Activated CD4-positive, alpha-beta memory T cell treated with anti-CD3 and anti-CD28 coated beads, Interleukin-2, amount 10 ng/mL, durations not matched to agents 7 days and 5 days (primary cell): ENCODE results near the gene FAM43B. TPM values are rescaled to one million over a fixed set of nuclear protein-coding genes. Genes with fewer than 3 reads are reported as not detected.

ENCODE experiments used
- CTCF ChIA-PET: fragments of 350-600 bp; sonication (Branson Sonifier 250); formaldehyde crosslinking; loops from one replicate; lab custom pipeline; 2021; ENCODE audit warnings: antibody characterized with exemption, inconsistent platforms; lab: Charles Lee
- POLR2A ChIA-PET: fragments of 350-600 bp; sonication (Branson Sonifier 250); formaldehyde crosslinking; loops from one replicate; lab custom pipeline; 2021; ENCODE audit warnings: antibody characterized with exemption; lab: Charles Lee
- DNase-seq: peaks from one replicate; pipeline ENCODE4 v3.0.0-alpha.2; 2020
- H3K27ac Mint-ChIP-seq: one replicate; pipeline ENCODE4 v1.8.0; 2021; ENCODE audit warnings: mild to moderate bottlenecking, mixed read lengths
- H3K27me3 Mint-ChIP-seq: one replicate; pipeline ENCODE4 v1.8.0; 2021; ENCODE audit warnings: mixed read lengths
- H3K36me3 Mint-ChIP-seq: one replicate; pipeline ENCODE4 v1.8.0; 2021; ENCODE audit warnings: low read depth, mixed read lengths
- H3K4me1 Mint-ChIP-seq: one replicate; pipeline ENCODE4 v1.8.0; 2021; ENCODE audit warnings: mixed read lengths
- H3K4me3 Mint-ChIP-seq: one replicate; pipeline ENCODE4 v1.8.0; 2021; ENCODE audit warnings: mild to moderate bottlenecking, mixed read lengths
- H3K9me3 Mint-ChIP-seq: one replicate; pipeline ENCODE4 v1.8.0; 2021; ENCODE audit warnings: mixed read lengths
- total RNA-seq, 2 experiments: library from RNA; stranded (reverse); gene quantifications; one replicate each; pipeline ENCODE4 v1.2.3, GENCODE V29; 2021

The FAM43B gene
- total RNA-seq, 2 experiments from 2014 or later = not detected

GRCh38 chr1:20530306-20530705 is 22.1 kb upstream of the FAM43B start:
- no peak overlapping the region for H3K27ac Mint-ChIP-seq
- no peaks in the 10 kb centered on the region for H3K36me3 Mint-ChIP-seq
- POLR2A ChIA-PET = no interaction called here
- H3K4me3 Mint-ChIP-seq = no peak overlapping the region
- H3K9me3 Mint-ChIP-seq = no peaks in the 10 kb centered on the region
- H3K4me1 Mint-ChIP-seq = no peaks in the 10 kb centered on the region
- DNase-seq = no peak
- H3K27me3 Mint-ChIP-seq = peaks cover 62% of the 10 kb centered on the region
- CTCF ChIA-PET = no interaction called here

- Mint-ChIP-seq H3K9me3 (no peaks in the 10 kb centered on the region), H3K4me1 (no peaks in the 10 kb centered on the region), H3K4me3 (no peak overlapping the region), H3K27ac (no peak overlapping the region), H3K36me3 (no peaks in the 10 kb centered on the region), H3K27me3 (peaks cover 64% of the 10 kb centered on the region)
- DNase-seq = no peak
- POLR2A ChIA-PET = no interaction called here
- CTCF ChIA-PET = no interaction called here
These were observed 21.5 kb upstream of the FAM43B start for GRCh38 chr1:20530901-20531300.

- no peak for DNase-seq
- ChIA-PET POLR2A (no interaction called here), CTCF (interaction anchor here (1.9 kb wide), 1 partner anchor 10 kb away, joined by 6 read pairs; no protein-coding TSS in a partner anchor)
- peaks cover 59% of the 10 kb centered on the region for H3K27me3 Mint-ChIP-seq
- no peak overlapping the region for H3K4me3 Mint-ChIP-seq
- H3K36me3 Mint-ChIP-seq = no peaks in the 10 kb centered on the region
- no peak overlapping the region for H3K27ac Mint-ChIP-seq
- H3K4me1 Mint-ChIP-seq = no peaks in the 10 kb centered on the region
- H3K9me3 Mint-ChIP-seq = no peaks in the 10 kb centered on the region
These were observed 18.7 kb upstream of the FAM43B start for GRCh38 chr1:20533635-20534034.

GRCh38 chr1:20534659-20535417 is 17.5 kb upstream of the FAM43B start:
- Mint-ChIP-seq H3K27ac (no peak overlapping the region), H3K4me1 (no peaks in the 10 kb centered on the region), H3K36me3 (no peaks in the 10 kb centered on the region), H3K9me3 (no peaks in the 10 kb centered on the region), H3K4me3 (no peak overlapping the region), H3K27me3 (peaks cover 53% of the 10 kb centered on the region)
- ChIA-PET CTCF (interaction anchor here (0.6 to 1.9 kb wide), 3 partner anchors 11 to 86 kb away, joined by 3 to 6 read pairs (median 4); no protein-coding TSS in a partner anchor), POLR2A (no interaction called here)
- DNase-seq = no peak

GRCh38 chr1:20538227-20538626 is 14.1 kb upstream of the FAM43B start:
- no peak for DNase-seq
- no peaks in the 10 kb centered on the region for H3K36me3 Mint-ChIP-seq
- no peaks in the 10 kb centered on the region for H3K4me1 Mint-ChIP-seq
- peaks cover 50% of the 10 kb centered on the region for H3K27me3 Mint-ChIP-seq
- ChIA-PET CTCF (no interaction called here), POLR2A (no interaction called here)
- H3K9me3 Mint-ChIP-seq = no peaks in the 10 kb centered on the region
- H3K27ac Mint-ChIP-seq = no peak overlapping the region
- H3K4me3 Mint-ChIP-seq = no peak overlapping the region

- H3K9me3 Mint-ChIP-seq = no peaks in the 10 kb centered on the region
- H3K36me3 Mint-ChIP-seq = no peaks in the 10 kb centered on the region
- ChIA-PET CTCF (no interaction called here), POLR2A (no interaction called here)
- H3K27me3 Mint-ChIP-seq = peaks cover 45% of the 10 kb centered on the region
- H3K27ac Mint-ChIP-seq = no peak overlapping the region
- H3K4me3 Mint-ChIP-seq = no peak overlapping the region
- DNase-seq = no peak
- no peaks in the 10 kb centered on the region for H3K4me1 Mint-ChIP-seq
These were observed 13.4 kb upstream of the FAM43B start for GRCh38 chr1:20538760-20539551.

- ChIA-PET CTCF (no interaction called here), POLR2A (no interaction called here)
- H3K36me3 Mint-ChIP-seq = no peaks in the 10 kb centered on the region
- no peak for DNase-seq
- peaks cover 42% of the 10 kb centered on the region for H3K27me3 Mint-ChIP-seq
- no peak overlapping the region for H3K4me3 Mint-ChIP-seq
- no peaks in the 10 kb centered on the region for H3K9me3 Mint-ChIP-seq
- H3K27ac Mint-ChIP-seq = no peak overlapping the region
- H3K4me1 Mint-ChIP-seq = no peaks in the 10 kb centered on the region
These were observed 12.1 kb upstream of the FAM43B start for GRCh38 chr1:20540281-20540680.

GRCh38 chr1:20546637-20547036 is 5.7 kb upstream of the FAM43B start:
- Mint-ChIP-seq H3K4me1 (no peaks in the 10 kb centered on the region), H3K27ac (no peak overlapping the region), H3K4me3 (no peak overlapping the region), H3K36me3 (no peaks in the 10 kb centered on the region), H3K27me3 (peaks cover 47% of the 10 kb centered on the region), H3K9me3 (no peaks in the 10 kb centered on the region)
- CTCF ChIA-PET = interaction anchor here (1.1 kb wide), 1 partner anchor 115 kb away, joined by 3 read pairs; the partner anchor contains the start of gene DDOST
- DNase-seq = no peak
- POLR2A ChIA-PET = no interaction called here

GRCh38 chr1:20551161-20551560 is 1.2 kb upstream of the FAM43B start:
- Mint-ChIP-seq H3K27me3 (peaks cover 50% of the 10 kb centered on the region), H3K27ac (no peak overlapping the region), H3K4me3 (no peak overlapping the region), H3K9me3 (no peaks in the 10 kb centered on the region), H3K4me1 (peaks cover 2% of the 10 kb centered on the region), H3K36me3 (no peaks in the 10 kb centered on the region)
- no peak for DNase-seq
- ChIA-PET CTCF (no interaction called here), POLR2A (interaction anchor here (1.1 kb wide), 1 partner anchor 83 kb away, joined by 4 read pairs; no protein-coding TSS in a partner anchor)

GRCh38 chr1:20552728-20553445 is 514 bp downstream of the FAM43B start:
- Mint-ChIP-seq H3K9me3 (no peaks in the 10 kb centered on the region), H3K27me3 (peaks cover 42% of the 10 kb centered on the region), H3K4me1 (peaks cover 2% of the 10 kb centered on the region), H3K27ac (no peak overlapping the region), H3K4me3 (no peak overlapping the region), H3K36me3 (no peaks in the 10 kb centered on the region)
- ChIA-PET POLR2A (no interaction called here), CTCF (no interaction called here)
- DNase-seq = no peak

- POLR2A ChIA-PET = no interaction called here
- CTCF ChIA-PET = no interaction called here
- Mint-ChIP-seq H3K36me3 (no peaks in the 10 kb centered on the region), H3K27me3 (peaks cover 41% of the 10 kb centered on the region), H3K4me1 (peaks cover 2% of the 10 kb centered on the region), H3K9me3 (no peaks in the 10 kb centered on the region), H3K4me3 (no peak overlapping the region), H3K27ac (no peak overlapping the region)
- DNase-seq = no peak
These were observed 2.8 kb downstream of the FAM43B start for GRCh38 chr1:20555025-20555757.

GRCh38 chr1:20555758-20556120 is 3.4 kb downstream of the FAM43B start:
- CTCF ChIA-PET = no interaction called here
- no peak overlapping the region for H3K27ac Mint-ChIP-seq
- POLR2A ChIA-PET = no interaction called here
- H3K4me3 Mint-ChIP-seq = no peak overlapping the region
- H3K4me1 Mint-ChIP-seq = peaks cover 2% of the 10 kb centered on the region
- no peaks in the 10 kb centered on the region for H3K36me3 Mint-ChIP-seq
- DNase-seq = no peak
- H3K9me3 Mint-ChIP-seq = no peaks in the 10 kb centered on the region
- peaks cover 39% of the 10 kb centered on the region for H3K27me3 Mint-ChIP-seq
